Lower lobe of right lung (tissue), 2 donors: Measurements from ENCODE around the gene ITPKB. TPM values are rescaled to one million over a fixed set of nuclear protein-coding genes. Genes with fewer than 3 reads are reported as not detected.

Experiments
- ATAC-seq, 2 donors: fragments of 200-7000 bp; cut with Tn5 transposase; one replicate each; pipeline ENCODE4 v1.9.1; 2020 to 2022; ENCODE audit warnings: mild to moderate bottlenecking in 2 of 2, moderate library complexity in 2 of 2
- DNase-seq: peaks from one replicate; pipeline ENCODE4 v3.0.0-alpha.2; 2020
- H3K27ac ChIP-seq: fragments of 200-600 bp; one replicate; pipeline ENCODE4 v1.8.0; 2022
- H3K27me3 ChIP-seq: fragments of 200-600 bp; one replicate; pipeline ENCODE4 v1.8.0; 2022; ENCODE audit warnings: low read depth
- H3K36me3 ChIP-seq: fragments of 200-600 bp; one replicate; pipeline ENCODE4 v1.8.0; 2022; ENCODE audit warnings: mild to moderate bottlenecking
- H3K4me1 ChIP-seq: fragments of 200-600 bp; one replicate; pipeline ENCODE4 v1.8.0; 2022
- H3K4me3 ChIP-seq: fragments of 200-600 bp; one replicate; pipeline ENCODE4 v1.8.0; 2022; ENCODE audit warnings: mild to moderate bottlenecking
- H3K9me3 ChIP-seq: fragments of 200-600 bp; one replicate; pipeline ENCODE4 v1.8.0; 2022
- CTCF ChIP-seq: fragments of 200-600 bp; IDR thresholded peaks from one replicate; pipeline ENCODE4 v1.8.0; 2022; ENCODE audit warnings: antibody characterized with exemption, mild to moderate bottlenecking
- intact Hi-C: fragments of 100-400 bp; cut with DNase I; formaldehyde crosslinking; loops from one replicate; pipeline ENCODE4 v1.11.0; 2022
- total RNA-seq: library from RNA; stranded (reverse); fragmentation: NEBNext Ultra II Directional; extraction: Animal tissue kit (Norgen Biotek cat#: 25700); gene quantifications from one replicate; pipeline ENCODE4 v1.2.1, GENCODE V29; 2021
- donor health status: DM: no; HTN: yes; CAD: no; lungs with severe emphysema.

The ITPKB gene
- total RNA-seq, 1 donor from 2014 or later = 42.3 TPM

- intact Hi-C loops = no loop called here
- H3K27me3 ChIP-seq = no peaks in the 10 kb centered on the region
Observed at GRCh38 chr1:226607821-226608220, 131.3 kb downstream of the ITPKB start.

GRCh38 chr1:226607268-226607660 is 131.8 kb downstream of the ITPKB start:
- H3K9me3 ChIP-seq = no peaks in the 10 kb centered on the region
- no peak for ATAC-seq
- peaks cover 10% of the 10 kb centered on the region for H3K4me1 ChIP-seq
- no peaks in the 10 kb centered on the region for H3K27me3 ChIP-seq
- no peak for TF ChIP-seq CTCF
- no peak for DNase-seq
- H3K36me3 ChIP-seq = no peaks in the 10 kb centered on the region
- intact Hi-C loops = no loop called here
- H3K27ac ChIP-seq = no peak overlapping the region
- H3K4me3 ChIP-seq = no peak overlapping the region

More at GRCh38 chr1:226607821-226608220, 131.3 kb downstream of the ITPKB start:
- no peak overlapping the region for H3K27ac ChIP-seq
- DNase-seq (no peak), ATAC-seq (no peak)
- H3K4me3 ChIP-seq = no peak overlapping the region
- no peaks in the 10 kb centered on the region for H3K9me3 ChIP-seq
- TF ChIP-seq CTCF = no peak
- peaks cover 10% of the 10 kb centered on the region for H3K4me1 ChIP-seq
- H3K36me3 ChIP-seq = no peaks in the 10 kb centered on the region

GRCh38 chr1:226606311-226607267 is 132.5 kb downstream of the ITPKB start:
- H3K27me3 ChIP-seq = no peaks in the 10 kb centered on the region
- H3K27ac ChIP-seq = no peak overlapping the region
- no peak overlapping the region for H3K4me3 ChIP-seq
- intact Hi-C loops = no loop called here
- DNase-seq = no peak
- no peaks in the 10 kb centered on the region for H3K9me3 ChIP-seq
- no peak for TF ChIP-seq CTCF
- no peak for ATAC-seq
- H3K4me1 ChIP-seq = peaks cover 10% of the 10 kb centered on the region
- no peaks in the 10 kb centered on the region for H3K36me3 ChIP-seq

- H3K27me3 ChIP-seq = no peaks in the 10 kb centered on the region
- no peak overlapping the region for H3K27ac ChIP-seq
- ATAC-seq (no peak), DNase-seq (no peak)
- intact Hi-C loops = no loop called here
- H3K4me3 ChIP-seq = no peak overlapping the region
- TF ChIP-seq CTCF = no peak
- H3K4me1 ChIP-seq = peaks cover 10% of the 10 kb centered on the region
- H3K9me3 ChIP-seq = no peaks in the 10 kb centered on the region
- no peaks in the 10 kb centered on the region for H3K36me3 ChIP-seq
Observed at GRCh38 chr1:226605318-226605950, 133.6 kb downstream of the ITPKB start.

- Histone ChIP-seq H3K27ac (no peak overlapping the region), H3K36me3 (no peaks in the 10 kb centered on the region), H3K4me3 (no peak overlapping the region), H3K9me3 (no peaks in the 10 kb centered on the region), H3K4me1 (peaks cover 10% of the 10 kb centered on the region), H3K27me3 (no peaks in the 10 kb centered on the region)
- ATAC-seq (no peak), DNase-seq (no peak)
- no peak for TF ChIP-seq CTCF
- intact Hi-C loops = no loop called here
Observed at GRCh38 chr1:226604560-226605317, 134.3 kb downstream of the ITPKB start.
